ENCODE results near the gene TRPC6.

The TRPC6 gene

GRCh38 chr11:101586965-101587364, 3.2 kb upstream of the TRPC6 start:
- TF ChIP-seq CTCF (IDR thresholded peaks at IDR 0.05; ENCODE audit: control insufficient read depth, extremely low read depth, insufficient read depth): no peak
- DNase-seq (ENCODE audit: low read depth): no peak
- no peak overlapping the region for H3K4me3 ChIP-seq (ENCODE audit: low read depth, low read length)

GRCh38 chr11:101584655-101585054, 848 bp upstream of the TRPC6 start:
- no peak overlapping the region for H3K4me3 ChIP-seq (ENCODE audit: low read depth, low read length)
- DNase-seq (ENCODE audit: low read depth): no peak
- TF ChIP-seq CTCF (IDR thresholded peaks at IDR 0.05; ENCODE audit: control insufficient read depth, extremely low read depth, insufficient read depth): no peak

- no peak for TF ChIP-seq CTCF (IDR thresholded peaks at IDR 0.05; ENCODE audit: control insufficient read depth, extremely low read depth, insufficient read depth)
- no peak for DNase-seq (ENCODE audit: low read depth)
- H3K4me3 ChIP-seq (ENCODE audit: low read depth, low read length): no peak overlapping the region
Observed at GRCh38 chr11:101584129-101584515, 315 bp upstream of the TRPC6 start.

- TF ChIP-seq CTCF (IDR thresholded peaks at IDR 0.05; ENCODE audit: control insufficient read depth, extremely low read depth, insufficient read depth): no peak
- DNase-seq (ENCODE audit: low read depth): no peak
- no peak overlapping the region for H3K4me3 ChIP-seq (ENCODE audit: low read depth, low read length)
Observed at GRCh38 chr11:101582989-101583250, 887 bp downstream of the TRPC6 start.

GRCh38 chr11:101582236-101582988, 1.4 kb downstream of the TRPC6 start:
- no peak for TF ChIP-seq CTCF (IDR thresholded peaks at IDR 0.05; ENCODE audit: control insufficient read depth, extremely low read depth, insufficient read depth)
- no peak for DNase-seq (ENCODE audit: low read depth)
- no peak overlapping the region for H3K4me3 ChIP-seq (ENCODE audit: low read depth, low read length)

DNA sequence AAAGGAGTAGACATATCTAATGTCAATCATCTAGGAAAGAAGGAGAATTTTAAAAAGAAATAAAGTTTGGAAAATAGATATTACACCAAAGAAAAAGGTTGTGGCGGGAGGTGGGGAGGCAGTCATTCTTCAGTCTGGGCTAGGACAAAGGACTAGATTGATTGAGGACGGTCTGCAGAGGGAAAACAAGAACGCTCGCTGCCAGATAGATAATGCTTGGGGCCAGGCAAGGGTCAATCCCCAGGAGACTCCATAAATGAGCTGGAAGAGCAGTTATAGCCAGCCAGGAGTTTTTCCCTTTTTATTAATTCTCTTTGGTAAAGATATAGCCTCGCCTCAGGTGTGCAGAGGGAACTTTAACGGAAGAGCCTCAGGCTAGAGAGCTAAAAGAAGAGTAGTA, 6.3 kb downstream of the TRPC6 start:
- no peak for TF ChIP-seq CTCF (IDR thresholded peaks at IDR 0.05; ENCODE audit: control insufficient read depth, extremely low read depth, insufficient read depth)
- DNase-seq (ENCODE audit: low read depth): no peak
- H3K4me3 ChIP-seq (ENCODE audit: low read depth, low read length): no peak overlapping the region

DNA sequence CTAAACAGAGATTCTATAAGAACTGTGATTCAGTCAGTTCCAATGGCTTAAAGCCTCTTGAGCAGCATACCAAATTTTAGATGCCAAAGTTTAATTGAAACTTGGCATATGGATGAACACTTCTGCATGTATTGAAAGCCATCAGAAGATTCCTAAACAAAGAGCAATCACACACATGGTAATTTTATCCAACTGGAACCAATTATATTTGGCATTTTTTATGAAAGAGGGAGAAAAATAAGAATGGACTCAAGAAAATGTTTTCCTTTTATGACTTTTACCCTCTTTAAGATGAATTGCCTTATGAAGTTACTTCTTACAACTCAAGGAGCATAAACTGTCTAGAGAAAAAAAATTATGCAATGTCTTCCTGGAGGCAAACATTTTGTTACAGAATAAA, 7.4 kb downstream of the TRPC6 start:
- H3K4me3 ChIP-seq (ENCODE audit: low read depth, low read length): no peak overlapping the region
- DNase-seq (ENCODE audit: low read depth): no peak
- TF ChIP-seq CTCF (IDR thresholded peaks at IDR 0.05; ENCODE audit: control insufficient read depth, extremely low read depth, insufficient read depth): no peak
